ENCODE results near the gene HSPG2. TPM values are rescaled to one million over a fixed set of nuclear protein-coding genes. Genes with fewer than 3 reads are reported as not detected.

Gene HSPG2
- total and polyA plus RNA-seq, 9 of the 15 experiments (the other 6 are each of a cell fraction or from before 2014, with no cell fraction given), result 0.14 to 160 (median 15.7) TPM

DNA sequence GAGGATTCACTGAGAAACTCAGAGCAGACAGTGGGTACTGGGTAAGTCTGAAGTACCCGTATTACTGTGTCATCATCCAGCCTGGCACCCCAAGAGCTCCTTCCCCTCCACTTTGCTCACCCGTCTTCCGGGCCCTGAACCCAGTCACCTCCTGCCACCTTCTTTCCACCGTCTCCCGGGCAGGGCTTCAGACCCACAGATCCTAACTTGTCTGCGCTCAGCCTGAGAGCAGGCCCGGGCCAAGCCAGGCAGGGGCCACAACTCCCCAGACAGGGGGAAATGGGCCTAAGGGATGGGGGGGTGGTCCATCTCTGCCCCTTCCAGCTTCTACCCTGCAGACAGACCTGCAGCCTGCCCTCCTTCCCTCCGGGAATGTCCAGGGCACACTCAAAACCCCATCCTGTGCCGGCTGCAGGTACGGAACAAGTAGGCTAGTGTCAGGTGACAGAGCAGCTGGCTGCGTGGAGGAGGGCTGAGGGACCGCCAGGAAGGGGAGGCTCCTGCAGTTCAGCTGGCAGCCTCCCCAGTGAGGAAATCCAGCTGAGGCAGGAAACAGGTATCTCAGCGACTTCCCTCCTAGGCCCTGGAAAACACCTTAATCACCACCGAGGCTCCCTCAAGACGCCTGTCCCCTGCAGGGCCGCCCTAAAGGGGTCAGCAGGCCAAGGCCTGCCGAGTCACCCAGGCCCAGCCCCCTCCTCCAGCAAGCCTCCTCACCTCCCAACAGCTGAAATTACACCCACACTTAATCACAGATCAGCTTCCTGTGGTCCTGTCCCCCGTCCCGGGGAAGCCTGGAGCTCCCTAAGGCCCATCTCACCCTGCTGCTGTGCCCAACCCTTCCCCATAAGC lies 3.5 kb downstream of the HSPG2 start (continued):
- TF ChIP-seq, protein P1, sequence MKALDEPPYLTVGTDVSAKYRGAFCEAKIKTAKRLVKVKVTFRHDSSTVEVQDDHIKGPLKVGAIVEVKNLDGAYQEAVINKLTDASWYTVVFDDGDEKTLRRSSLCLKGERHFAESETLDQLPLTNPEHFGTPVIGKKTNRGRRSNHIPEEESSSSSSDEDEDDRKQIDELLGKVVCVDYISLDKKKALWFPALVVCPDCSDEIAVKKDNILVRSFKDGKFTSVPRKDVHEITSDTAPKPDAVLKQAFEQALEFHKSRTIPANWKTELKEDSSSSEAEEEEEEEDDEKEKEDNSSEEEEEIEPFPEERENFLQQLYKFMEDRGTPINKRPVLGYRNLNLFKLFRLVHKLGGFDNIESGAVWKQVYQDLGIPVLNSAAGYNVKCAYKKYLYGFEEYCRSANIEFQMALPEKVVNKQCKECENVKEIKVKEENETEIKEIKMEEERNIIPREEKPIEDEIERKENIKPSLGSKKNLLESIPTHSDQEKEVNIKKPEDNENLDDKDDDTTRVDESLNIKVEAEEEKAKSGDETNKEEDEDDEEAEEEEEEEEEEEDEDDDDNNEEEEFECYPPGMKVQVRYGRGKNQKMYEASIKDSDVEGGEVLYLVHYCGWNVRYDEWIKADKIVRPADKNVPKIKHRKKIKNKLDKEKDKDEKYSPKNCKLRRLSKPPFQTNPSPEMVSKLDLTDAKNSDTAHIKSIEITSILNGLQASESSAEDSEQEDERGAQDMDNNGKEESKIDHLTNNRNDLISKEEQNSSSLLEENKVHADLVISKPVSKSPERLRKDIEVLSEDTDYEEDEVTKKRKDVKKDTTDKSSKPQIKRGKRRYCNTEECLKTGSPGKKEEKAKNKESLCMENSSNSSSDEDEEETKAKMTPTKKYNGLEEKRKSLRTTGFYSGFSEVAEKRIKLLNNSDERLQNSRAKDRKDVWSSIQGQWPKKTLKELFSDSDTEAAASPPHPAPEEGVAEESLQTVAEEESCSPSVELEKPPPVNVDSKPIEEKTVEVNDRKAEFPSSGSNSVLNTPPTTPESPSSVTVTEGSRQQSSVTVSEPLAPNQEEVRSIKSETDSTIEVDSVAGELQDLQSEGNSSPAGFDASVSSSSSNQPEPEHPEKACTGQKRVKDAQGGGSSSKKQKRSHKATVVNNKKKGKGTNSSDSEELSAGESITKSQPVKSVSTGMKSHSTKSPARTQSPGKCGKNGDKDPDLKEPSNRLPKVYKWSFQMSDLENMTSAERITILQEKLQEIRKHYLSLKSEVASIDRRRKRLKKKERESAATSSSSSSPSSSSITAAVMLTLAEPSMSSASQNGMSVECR (CRISPR knock-in tag; IDR thresholded peaks at IDR 0.05), result peak; percentile 76; the same call in 1 of the 2 replicates
- TF ChIP-seq, protein P2, sequence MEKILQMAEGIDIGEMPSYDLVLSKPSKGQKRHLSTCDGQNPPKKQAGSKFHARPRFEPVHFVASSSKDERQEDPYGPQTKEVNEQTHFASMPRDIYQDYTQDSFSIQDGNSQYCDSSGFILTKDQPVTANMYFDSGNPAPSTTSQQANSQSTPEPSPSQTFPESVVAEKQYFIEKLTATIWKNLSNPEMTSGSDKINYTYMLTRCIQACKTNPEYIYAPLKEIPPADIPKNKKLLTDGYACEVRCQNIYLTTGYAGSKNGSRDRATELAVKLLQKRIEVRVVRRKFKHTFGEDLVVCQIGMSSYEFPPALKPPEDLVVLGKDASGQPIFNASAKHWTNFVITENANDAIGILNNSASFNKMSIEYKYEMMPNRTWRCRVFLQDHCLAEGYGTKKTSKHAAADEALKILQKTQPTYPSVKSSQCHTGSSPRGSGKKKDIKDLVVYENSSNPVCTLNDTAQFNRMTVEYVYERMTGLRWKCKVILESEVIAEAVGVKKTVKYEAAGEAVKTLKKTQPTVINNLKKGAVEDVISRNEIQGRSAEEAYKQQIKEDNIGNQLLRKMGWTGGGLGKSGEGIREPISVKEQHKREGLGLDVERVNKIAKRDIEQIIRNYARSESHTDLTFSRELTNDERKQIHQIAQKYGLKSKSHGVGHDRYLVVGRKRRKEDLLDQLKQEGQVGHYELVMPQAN (IDR thresholded peaks at IDR 0.05; ENCODE audit: borderline replicate concordance), result 0 out of 2 replicates have a peak, but pooled peaks have one; percentile 19
- TF ChIP-seq, protein P3, sequence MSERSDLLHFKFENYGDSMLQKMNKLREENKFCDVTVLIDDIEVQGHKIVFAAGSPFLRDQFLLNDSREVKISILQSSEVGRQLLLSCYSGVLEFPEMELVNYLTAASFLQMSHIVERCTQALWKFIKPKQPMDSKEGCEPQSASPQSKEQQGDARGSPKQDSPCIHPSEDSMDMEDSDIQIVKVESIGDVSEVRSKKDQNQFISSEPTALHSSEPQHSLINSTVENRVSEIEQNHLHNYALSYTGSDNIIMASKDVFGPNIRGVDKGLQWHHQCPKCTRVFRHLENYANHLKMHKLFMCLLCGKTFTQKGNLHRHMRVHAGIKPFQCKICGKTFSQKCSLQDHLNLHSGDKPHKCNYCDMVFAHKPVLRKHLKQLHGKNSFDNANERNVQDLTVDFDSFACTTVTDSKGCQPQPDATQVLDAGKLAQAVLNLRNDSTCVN (CRISPR knock-in tag; IDR thresholded peaks at IDR 0.05), result no peak
- no peak for TF ChIP-seq CBFB (CRISPR knock-in tag; IDR thresholded peaks at IDR 0.05)
- TF ChIP-seq DACH1 (IDR thresholded peaks at IDR 0.05; ENCODE audit: partially characterized antibody), result peak; percentile 89
- no peak for TF ChIP-seq TAF1 (IDR thresholded peaks at IDR 0.05; ENCODE audit: control insufficient read depth, extremely low read depth, insufficient read depth, low read length, severe bottlenecking)
- TF ChIP-seq NR2C1 (IDR thresholded peaks at IDR 0.05), result no peak
- TF ChIP-seq NR2C1 (tag; IDR thresholded peaks at IDR 0.05), result no peak
- TF ChIP-seq KLF16 (IDR thresholded peaks at IDR 0.05), result 0 out of 2 replicates have a peak, but pooled peaks have one; percentile 41
- 0 out of 2 replicates have a peak, but pooled peaks have one; percentile 12 for TF ChIP-seq CBFA2T2 (conservative IDR thresholded peaks at IDR 0.05)
- no peak for TF ChIP-seq KAT8 (IDR thresholded peaks at IDR 0.05; ENCODE audit: low read depth)
- 0 out of 2 replicates have a peak, but pooled peaks have one; percentile 27 for TF ChIP-seq CAMTA2 (CRISPR knock-in tag; conservative IDR thresholded peaks at IDR 0.05)
- TF ChIP-seq ADNP (tag; IDR thresholded peaks at IDR 0.05), result no peak
- TF ChIP-seq JUN (IDR thresholded peaks at IDR 0.05; ENCODE audit: borderline replicate concordance, low read depth, low read length), result no peak
- TF ChIP-seq JUN (CRISPR knock-in tag; IDR thresholded peaks at IDR 0.05; ENCODE audit: borderline replicate concordance), result 0 out of 2 replicates have a peak, but pooled peaks have one; percentile 25
